ENCODE data around the gene TGOLN2.

DNA sequence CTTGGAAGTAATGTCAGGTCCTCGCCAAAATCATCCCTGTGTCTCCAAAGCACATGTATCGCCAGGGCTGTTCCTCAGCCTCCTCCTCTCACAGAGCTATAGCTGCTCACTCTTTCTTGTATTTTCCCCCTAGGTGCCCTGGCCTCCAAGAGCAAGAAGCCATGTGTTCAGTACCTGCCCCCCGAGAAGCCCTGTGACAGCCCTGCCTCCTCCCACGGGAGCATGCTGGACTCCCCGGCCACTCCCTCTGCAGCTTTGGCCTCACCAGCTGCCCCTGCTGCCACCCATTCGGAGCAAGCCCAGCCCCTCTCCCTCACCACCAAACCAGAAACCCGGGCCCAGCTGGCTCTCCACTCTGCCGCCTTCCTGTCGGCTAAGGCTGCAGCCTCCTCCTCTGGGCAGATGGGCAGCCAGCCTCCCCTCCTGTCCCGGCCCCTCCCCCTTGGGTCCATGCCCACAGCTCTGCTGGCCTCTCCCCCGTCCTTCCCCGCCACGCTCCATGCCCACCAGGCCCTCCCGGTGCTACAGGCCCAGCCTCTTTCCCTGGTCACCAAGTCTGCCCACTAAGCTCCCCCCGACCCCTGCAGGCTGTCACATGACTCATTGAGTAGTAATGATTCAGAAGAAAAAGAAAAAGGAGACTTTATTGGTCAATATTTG lies 18.8 kb downstream of the TGOLN2 start:
- TF ChIP-seq, protein P1, sequence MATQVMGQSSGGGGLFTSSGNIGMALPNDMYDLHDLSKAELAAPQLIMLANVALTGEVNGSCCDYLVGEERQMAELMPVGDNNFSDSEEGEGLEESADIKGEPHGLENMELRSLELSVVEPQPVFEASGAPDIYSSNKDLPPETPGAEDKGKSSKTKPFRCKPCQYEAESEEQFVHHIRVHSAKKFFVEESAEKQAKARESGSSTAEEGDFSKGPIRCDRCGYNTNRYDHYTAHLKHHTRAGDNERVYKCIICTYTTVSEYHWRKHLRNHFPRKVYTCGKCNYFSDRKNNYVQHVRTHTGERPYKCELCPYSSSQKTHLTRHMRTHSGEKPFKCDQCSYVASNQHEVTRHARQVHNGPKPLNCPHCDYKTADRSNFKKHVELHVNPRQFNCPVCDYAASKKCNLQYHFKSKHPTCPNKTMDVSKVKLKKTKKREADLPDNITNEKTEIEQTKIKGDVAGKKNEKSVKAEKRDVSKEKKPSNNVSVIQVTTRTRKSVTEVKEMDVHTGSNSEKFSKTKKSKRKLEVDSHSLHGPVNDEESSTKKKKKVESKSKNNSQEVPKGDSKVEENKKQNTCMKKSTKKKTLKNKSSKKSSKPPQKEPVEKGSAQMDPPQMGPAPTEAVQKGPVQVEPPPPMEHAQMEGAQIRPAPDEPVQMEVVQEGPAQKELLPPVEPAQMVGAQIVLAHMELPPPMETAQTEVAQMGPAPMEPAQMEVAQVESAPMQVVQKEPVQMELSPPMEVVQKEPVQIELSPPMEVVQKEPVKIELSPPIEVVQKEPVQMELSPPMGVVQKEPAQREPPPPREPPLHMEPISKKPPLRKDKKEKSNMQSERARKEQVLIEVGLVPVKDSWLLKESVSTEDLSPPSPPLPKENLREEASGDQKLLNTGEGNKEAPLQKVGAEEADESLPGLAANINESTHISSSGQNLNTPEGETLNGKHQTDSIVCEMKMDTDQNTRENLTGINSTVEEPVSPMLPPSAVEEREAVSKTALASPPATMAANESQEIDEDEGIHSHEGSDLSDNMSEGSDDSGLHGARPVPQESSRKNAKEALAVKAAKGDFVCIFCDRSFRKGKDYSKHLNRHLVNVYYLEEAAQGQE (IDR thresholded peaks at IDR 0.05; ENCODE audit: insufficient replicate concordance, low read depth) = no peak
- TF ChIP-seq, protein P2, sequence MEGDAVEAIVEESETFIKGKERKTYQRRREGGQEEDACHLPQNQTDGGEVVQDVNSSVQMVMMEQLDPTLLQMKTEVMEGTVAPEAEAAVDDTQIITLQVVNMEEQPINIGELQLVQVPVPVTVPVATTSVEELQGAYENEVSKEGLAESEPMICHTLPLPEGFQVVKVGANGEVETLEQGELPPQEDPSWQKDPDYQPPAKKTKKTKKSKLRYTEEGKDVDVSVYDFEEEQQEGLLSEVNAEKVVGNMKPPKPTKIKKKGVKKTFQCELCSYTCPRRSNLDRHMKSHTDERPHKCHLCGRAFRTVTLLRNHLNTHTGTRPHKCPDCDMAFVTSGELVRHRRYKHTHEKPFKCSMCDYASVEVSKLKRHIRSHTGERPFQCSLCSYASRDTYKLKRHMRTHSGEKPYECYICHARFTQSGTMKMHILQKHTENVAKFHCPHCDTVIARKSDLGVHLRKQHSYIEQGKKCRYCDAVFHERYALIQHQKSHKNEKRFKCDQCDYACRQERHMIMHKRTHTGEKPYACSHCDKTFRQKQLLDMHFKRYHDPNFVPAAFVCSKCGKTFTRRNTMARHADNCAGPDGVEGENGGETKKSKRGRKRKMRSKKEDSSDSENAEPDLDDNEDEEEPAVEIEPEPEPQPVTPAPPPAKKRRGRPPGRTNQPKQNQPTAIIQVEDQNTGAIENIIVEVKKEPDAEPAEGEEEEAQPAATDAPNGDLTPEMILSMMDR (IDR thresholded peaks at IDR 0.05; ENCODE audit: insufficient read depth, low read length) = no peak

Data from HL-60 (cell line).